NCI-H226 (cell line): ENCODE results near the gene ZCCHC2.

Experiments
- DNase-seq: peaks from one replicate; pipeline ENCODE4 v3.0.0-alpha.2; 2015

ZCCHC2 gene

DNA sequence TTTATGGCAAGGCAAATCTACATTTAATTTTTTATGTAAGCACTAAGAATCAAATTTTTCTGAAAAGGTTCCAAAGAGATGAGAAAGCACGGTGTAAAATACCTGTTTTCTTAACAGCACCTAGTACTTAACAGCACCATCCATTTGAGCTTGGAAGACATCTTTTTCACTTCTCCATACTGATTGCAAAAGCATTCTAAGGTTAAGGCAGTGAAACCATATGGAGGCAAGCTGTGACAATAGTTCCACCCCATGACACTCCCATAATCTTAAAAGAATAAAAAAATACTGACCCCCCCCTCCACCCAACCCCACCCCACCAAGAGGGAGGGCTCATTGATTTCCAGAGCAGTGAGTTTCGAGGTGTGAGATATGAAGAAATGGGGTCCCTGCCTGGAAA, 60.6 kb downstream of the ZCCHC2 start:
- no peak for DNase-seq

GRCh38 chr18:62584241-62585120, 61.7 kb downstream of the ZCCHC2 start:
- DNase-seq = peak; percentile 44

DNA sequence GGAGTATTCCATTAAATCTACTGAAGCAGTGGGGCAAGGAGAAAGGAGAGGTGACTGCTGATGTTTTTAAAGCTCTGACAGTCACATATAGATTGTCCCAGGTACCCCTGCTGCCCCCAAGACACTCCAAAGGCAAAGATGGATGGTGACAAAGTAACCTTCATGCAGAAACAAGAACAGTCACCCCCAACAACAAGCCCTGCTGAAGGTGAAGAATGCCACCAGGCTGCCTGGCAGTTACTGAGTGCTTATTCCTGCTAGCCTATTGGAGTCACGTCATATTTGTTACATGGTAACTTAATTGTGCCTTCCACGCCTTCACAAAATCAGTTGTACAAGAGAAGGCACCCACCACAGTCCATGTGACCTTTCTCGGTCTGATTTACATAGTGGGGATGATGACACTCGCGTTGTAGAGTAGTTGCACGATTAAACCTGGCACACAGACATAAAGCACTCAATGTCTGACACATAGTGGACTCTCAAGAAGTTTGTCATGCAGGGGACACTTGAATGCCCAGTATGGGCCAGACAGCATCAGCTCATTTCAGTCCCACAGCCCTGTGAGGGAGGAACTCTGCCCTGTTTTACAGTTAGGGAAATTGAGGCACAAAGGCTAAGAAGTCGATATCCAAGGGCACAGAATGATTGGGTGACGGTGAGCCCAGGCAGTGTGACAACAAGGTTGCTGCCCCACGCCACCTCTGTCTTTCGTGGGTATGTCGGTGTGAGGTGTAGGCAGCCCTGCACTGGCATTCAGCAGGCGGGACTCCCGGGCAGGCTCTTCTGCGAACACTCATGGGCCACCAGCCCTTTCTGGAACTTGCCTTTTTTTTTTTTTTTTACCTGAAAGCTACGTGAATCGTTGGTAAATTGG, 62.7 kb downstream of the ZCCHC2 start:
- DNase-seq = no peak

DNA sequence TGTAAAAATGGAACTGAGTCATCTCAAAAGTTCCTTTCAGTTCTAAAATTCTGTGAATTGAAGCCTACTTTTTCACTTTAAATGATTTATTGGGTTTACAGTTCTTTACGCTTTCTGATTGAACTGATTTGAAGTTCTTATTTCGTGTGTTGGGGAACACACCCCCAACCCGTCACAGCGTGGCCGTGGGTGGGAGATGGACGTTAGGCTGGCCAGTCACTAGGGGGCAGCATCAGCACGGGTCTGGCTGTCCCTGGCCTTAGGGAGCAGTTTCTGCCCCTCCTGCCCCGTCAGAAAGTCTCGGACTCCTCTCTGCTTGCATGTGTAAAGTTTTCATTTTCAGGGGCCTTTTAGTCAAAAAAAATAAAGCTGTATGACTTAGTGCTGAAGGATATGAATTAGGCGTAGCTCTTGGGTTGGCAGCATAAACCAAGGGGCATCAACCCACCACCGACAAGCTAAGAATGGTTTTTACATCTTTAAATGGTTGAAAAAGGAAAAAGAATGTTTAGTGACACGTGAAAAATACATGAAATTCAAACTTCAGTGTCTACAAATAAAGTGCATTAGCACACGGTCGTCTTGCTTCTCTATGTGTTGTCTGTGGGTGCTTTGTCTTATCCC, 63.4 kb downstream of the ZCCHC2 start:
- peak; percentile 2 for DNase-seq

- no peak for DNase-seq
Observed at GRCh38 chr18:62586781-62587487, 64.1 kb downstream of the ZCCHC2 start.

DNA sequence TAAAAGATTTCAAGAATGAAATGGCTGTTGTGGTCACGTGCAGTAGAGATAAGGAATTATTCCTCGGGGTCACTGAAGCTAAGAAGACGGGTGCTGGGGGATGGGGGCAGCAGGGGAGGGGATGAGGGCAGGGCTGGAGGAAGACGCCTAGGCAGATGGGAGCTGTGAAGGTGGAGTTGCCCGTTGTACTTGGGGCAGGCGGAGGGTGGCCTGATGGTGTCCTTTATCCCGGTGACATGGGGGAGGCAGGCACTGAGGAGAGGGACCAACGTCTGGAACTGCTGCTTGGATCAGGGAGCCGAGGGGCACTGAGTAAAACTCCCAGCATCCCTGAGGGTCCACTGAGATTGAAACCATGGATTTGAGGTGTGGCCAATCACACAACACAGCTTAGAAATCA, 64.9 kb downstream of the ZCCHC2 start:
- no peak for DNase-seq

DNA sequence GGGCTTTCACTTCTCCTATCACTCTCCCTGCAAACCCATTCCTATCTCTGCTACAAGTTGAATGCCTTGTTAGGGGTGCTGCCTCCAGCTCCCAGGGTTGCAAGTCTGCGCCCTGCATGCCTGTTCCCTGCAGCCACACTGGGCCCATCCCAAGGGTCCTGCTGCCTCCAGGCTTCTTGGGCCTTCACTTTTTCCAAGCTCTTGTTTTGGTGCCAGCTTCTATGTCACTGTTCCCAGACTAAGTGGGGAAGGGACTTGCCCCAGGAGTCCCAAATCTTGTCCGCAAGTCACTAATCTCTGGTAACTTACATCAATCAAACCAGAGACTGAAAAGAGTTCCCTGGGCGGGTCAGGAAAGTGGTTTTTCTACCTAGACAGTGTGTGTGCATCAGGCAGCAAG, 65.4 kb downstream of the ZCCHC2 start:
- no peak for DNase-seq

DNA sequence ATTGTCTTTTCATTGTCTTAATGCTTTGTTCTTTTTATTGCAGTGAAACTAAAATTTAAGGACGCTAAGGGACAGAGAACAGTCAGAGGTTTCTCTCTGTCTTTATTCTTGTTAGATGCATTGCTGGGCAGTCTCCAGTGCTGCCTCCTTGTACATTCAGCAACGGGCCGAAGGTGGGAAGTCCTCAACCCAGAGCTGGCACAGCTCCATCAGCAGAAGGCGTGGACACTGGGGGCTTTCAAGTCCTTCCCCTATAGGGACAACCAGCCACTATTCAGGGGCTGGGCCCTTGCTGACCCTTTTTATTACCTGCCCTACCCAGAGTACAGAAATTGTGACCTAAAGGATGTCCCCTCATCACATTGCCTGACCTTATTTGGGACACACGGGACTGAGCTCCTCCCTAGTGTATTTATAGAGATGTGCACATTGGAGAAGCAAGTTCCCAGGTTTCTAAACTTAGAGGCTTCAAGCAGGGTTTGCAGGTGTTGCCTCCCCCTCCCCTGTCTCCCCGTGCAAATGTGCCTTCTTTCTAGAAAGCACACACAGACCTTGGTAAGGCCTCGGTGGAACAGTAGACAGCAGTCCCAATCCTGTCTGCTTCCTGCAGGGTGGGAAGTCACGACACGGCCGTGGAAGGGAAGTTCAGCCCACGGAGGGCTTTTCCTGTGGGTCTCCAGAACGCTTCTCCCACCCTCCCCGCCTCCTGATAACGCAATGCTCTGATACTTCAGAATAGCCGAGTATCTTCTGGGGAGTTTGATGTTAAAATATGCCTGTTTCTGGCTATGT, 68.2 kb downstream of the ZCCHC2 start:
- DNase-seq = no peak

DNA sequence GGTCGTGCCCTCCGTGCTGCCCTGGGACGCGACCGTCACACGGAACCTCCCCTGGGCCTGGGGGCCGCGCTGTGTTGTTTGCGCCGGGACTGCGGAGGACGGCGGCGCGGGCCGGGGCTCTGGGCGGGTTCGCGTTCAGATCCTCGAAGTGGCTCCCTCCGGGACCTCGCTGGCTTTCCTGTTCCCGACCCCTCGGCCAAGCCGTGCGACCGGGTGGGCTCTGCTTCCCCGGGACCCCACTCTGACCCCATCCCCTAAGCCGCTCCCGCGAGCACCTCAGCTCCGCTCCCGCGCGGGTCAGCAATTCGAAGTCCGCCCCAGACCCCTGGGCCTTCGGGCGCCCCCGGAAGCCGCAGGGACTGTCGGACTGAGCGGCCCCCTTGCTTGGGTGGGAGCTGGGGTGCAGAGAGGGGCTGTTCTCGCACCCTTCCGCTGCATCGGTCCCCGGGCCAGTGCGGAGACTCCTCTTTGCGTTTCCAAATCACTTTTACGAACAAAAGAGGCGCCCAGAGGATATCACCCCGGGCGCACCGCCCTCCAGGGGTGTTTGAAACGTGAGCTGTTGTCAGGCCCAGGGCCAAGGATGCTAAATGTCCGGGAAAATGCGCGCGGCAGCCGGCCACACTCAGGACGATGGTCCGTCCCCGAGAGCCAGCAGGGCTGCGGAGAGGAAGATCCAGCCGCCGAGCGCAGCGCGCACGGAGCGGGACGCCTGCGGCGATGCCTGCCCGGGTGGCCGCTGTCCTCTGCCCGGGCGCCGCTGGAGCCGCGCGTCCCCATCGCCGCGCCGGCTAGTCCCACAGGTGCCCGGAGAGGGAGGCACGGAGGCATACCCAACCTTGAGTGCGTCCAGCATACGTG, 73.5 kb downstream of the ZCCHC2 start:
- DNase-seq = no peak

DNA sequence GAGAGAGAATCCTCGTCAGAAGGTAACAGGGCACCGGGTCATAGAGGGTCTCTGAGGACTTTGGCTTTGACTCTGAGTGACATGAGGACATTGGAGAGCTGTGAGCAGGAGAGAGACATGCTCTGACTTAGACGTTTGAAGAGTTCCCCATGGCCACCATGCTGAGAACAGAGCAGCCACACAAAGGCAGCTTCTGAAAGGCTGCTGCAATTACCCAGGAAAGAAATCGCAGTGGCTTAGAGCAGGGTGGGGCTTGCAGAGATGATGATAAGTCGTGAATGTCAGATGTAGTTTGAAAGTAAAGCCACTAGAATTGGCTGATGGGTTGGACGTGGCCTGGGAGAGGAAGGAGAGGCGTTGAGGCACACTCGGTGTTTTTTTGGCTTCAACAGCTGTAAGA, 79.0 kb downstream of the ZCCHC2 start:
- DNase-seq = no peak

DNA sequence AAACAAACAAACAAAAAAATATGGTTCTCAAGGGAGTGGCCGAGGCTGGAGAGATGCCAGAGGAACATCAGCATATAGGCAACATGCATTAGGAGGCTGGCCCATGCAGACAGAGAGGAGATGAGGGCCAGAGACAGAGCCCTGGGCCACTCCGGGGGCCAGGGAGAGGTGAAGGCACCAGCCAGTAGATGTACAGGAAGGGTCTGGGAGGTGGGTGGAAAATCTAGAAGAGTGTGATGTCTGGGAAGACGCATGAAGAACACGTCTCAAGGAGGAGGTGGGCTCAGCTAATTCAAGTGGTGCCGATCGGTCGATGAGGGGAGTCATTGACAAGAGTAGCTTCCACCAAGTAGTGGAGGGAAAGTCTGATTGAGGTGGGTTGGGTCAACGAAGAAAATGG, 79.9 kb downstream of the ZCCHC2 start:
- no peak for DNase-seq

GRCh38 chr18:62603211-62603610, 80.4 kb downstream of the ZCCHC2 start:
- no peak for DNase-seq

DNA sequence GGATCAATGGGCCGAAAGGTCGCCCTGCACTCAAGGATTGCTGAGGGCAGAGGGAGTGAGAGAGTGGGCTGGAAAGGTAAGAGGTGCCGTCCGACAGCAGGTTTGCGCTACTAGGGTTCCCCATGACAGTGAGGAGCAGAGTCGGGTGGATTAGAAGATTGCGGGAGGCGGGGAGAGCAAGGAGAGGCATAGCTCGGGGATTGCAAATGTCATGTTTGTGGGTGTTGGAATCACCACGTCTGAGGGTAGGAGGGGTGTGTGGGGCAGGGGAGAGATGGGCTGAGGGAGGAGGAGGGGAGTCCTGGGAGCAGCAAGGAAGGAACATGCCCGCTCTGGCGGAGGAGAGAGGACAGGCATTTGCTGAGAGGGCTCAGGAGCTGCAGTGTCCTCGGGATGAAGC, 81.2 kb downstream of the ZCCHC2 start:
- DNase-seq = no peak

DNA sequence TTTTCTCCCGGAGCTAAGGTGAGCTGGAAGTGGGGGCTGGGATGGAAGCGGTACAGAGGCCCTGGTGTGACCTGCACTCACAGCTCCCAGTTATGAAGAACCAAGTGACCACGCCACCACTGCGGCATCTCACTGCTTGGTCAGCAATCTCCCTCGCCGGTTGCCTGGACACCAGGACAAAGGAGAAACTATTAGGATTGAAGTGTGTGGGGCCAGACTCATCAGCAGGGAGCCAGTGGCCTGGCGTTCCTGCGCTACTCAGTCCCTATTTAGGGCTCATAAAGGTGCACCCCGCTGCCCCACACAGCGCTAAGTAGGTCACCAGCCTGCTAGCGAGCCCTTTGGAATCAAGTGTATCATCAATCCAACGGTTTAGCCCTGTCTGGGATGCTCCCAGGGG, 82.9 kb downstream of the ZCCHC2 start:
- no peak for DNase-seq

- DNase-seq = no peak
Observed at GRCh38 chr18:62606106-62606505, 83.3 kb downstream of the ZCCHC2 start.

- no peak for DNase-seq
Observed at GRCh38 chr18:62607302-62607701, 84.5 kb downstream of the ZCCHC2 start.

DNA sequence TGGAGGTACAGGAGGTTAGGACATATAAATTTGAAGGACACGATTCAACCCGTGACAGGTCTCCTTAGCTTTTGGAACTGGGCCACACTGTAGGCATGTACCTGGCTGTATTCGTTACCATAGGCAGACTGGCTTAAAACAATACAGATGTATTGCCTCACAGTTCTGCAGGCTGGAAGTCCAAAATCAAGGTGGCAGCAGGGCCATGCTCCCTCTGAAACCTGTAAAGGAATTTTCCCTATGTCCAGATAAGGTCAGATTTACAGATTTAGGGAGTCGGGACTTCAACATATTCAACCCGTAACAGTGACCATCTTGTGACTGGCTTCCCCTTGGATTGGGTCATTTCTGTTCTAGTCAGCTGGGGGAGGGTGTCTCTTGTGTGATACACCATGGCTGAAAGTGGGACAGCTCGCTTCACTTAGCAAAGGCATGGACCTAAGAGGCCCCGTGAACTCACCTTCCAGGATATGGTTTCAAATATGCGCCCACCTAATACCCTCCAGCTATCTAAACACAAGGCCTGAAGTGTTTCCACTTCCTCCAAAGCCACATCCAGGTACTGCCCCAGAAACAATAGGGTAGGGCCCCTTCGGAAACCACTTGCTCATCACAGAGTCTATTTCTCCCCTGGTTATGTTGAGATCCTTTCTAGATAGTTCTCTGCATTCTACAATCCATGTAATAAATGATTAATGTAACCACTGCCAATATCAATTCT, 85.0 kb downstream of the ZCCHC2 start:
- DNase-seq = no peak

DNA sequence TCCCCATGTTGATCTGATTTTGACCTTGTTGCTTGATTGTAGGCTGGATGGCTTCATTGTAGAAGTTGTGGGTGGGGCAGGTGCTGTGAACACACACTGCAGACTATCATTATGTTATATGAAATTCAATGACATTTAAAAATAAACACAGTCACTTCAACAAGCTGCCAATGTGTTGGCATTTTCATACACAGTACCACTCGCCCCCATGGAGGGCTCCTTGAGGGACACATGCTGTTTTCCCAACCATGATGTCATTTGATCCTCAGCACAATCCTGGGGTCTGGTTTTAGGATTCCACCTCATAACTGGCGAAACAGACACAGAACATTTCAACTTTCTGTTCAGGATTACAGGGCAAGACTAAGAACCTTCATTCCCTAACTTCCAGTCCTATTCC, 86.9 kb downstream of the ZCCHC2 start:
- DNase-seq = no peak

GRCh38 chr18:62610351-62610700, 87.5 kb downstream of the ZCCHC2 start:
- no peak for DNase-seq

- no peak for DNase-seq
Observed at GRCh38 chr18:62610701-62611411, 88.0 kb downstream of the ZCCHC2 start.
